Liver (tissue), 9 donors: ENCODE measurements around the gene RAB6C. TPM values are rescaled to one million over a fixed set of nuclear protein-coding genes. Genes with fewer than 3 reads are reported as not detected.
"Not testable (repeated sequence)": the region's sequence is repeated elsewhere in the genome, so short reads cannot be mapped to it uniquely, and the experiment has no call there.

Experiments used
- DNase-seq: peaks from one replicate; pipeline ENCODE4 v3.0.0-alpha.2; 2017; ENCODE audit warnings: low spot score
- H3K27ac ChIP-seq, 2 donors: one replicate each; pipeline ENCODE4 v1.7.0; 2013; ENCODE audit warnings: inconsistent platforms in 2 of 2, low read length in 2 of 2, control low read depth in 1 of 2, low read depth in 1 of 2, mild to moderate bottlenecking in 1 of 2
- H3K27me3 ChIP-seq, 4 donors: one replicate each; pipeline versions ENCODE4 v1.6.1 to v1.7.0; 2013; ENCODE audit warnings: low read length in 3 of 4, inconsistent platforms in 1 of 4, mild to moderate bottlenecking in 1 of 4, moderate library complexity in 1 of 4; ENCODE audit not compliant: control insufficient read depth in 4 of 4, insufficient read depth in 4 of 4
- H3K36me3 ChIP-seq, 4 donors: one replicate each; pipeline versions ENCODE4 v1.6.1 to v1.7.0; 2013; ENCODE audit warnings: low read length in 3 of 4, mild to moderate bottlenecking in 3 of 4, low read depth in 1 of 4, moderate library complexity in 1 of 4; ENCODE audit not compliant: control insufficient read depth in 4 of 4, insufficient read depth in 3 of 4
- H3K4me1 ChIP-seq, 4 donors: one replicate each; pipeline versions ENCODE4 v1.6.1 to v1.7.0; 2013; ENCODE audit warnings: low read length in 3 of 4, mild to moderate bottlenecking in 3 of 4, moderate library complexity in 1 of 4; ENCODE audit not compliant: control insufficient read depth in 4 of 4, insufficient read depth in 4 of 4
- H3K4me3 ChIP-seq, 3 donors: one replicate each; pipeline versions ENCODE4 v1.6.1 to v1.7.0; 2013; ENCODE audit warnings: low read length in 3 of 3, control low read depth in 1 of 3, low read depth in 1 of 3, mild to moderate bottlenecking in 1 of 3
- H3K9ac ChIP-seq, 2 donors: one replicate each; pipeline ENCODE4 v1.7.0; 2013; ENCODE audit warnings: low read length in 2 of 2, mild to moderate bottlenecking in 2 of 2, moderate library complexity in 2 of 2, control low read depth in 1 of 2, low read depth in 1 of 2
- H3K9me3 ChIP-seq, 4 donors: one replicate each; pipeline versions ENCODE4 v1.6.1 to v1.7.0; 2013; ENCODE audit warnings: low read length in 3 of 4; ENCODE audit not compliant: control insufficient read depth in 4 of 4
- EGR1 ChIP-seq, 2 donors: IDR thresholded peaks; 2 replicates each; pipeline ENCODE4 v1.6.1; 2016 to 2018; ENCODE audit warnings: antibody characterized with exemption in 2 of 2, low read depth in 2 of 2
- FOXA2 ChIP-seq: IDR thresholded peaks from 2 replicates; pipeline ENCODE4 v1.6.1; 2016; ENCODE audit warnings: antibody characterized with exemption
- GABPA ChIP-seq, 2 donors: IDR thresholded peaks in 1 of 2; conservative IDR thresholded peaks in 1 of 2; 2 replicates each; pipeline ENCODE4 v1.6.1; 2016; ENCODE audit warnings: antibody characterized with exemption in 2 of 2, mild to moderate bottlenecking in 1 of 2, moderate library complexity in 1 of 2
- HNF4A ChIP-seq, 2 donors: conservative IDR thresholded peaks; 2 replicates each; pipeline ENCODE4 v1.6.1; 2016; ENCODE audit warnings: antibody characterized with exemption in 2 of 2, mild to moderate bottlenecking in 2 of 2
- HNF4G ChIP-seq: IDR thresholded peaks from 2 replicates; pipeline ENCODE4 v1.6.1; 2016; ENCODE audit warnings: antibody characterized with exemption
- JUND ChIP-seq, 2 donors: IDR thresholded peaks; 2 replicates each; pipeline ENCODE4 v1.6.1; 2016; ENCODE audit warnings: antibody characterized with exemption in 2 of 2
- NR2F2 ChIP-seq: IDR thresholded peaks from 2 replicates; pipeline ENCODE4 v1.6.1; 2016; ENCODE audit warnings: antibody characterized with exemption
- RAD21 ChIP-seq, 2 donors: IDR thresholded peaks; 2 replicates each; pipeline ENCODE4 v1.6.1; 2016; ENCODE audit warnings: antibody characterized with exemption in 2 of 2, mild to moderate bottlenecking in 2 of 2
- RXRA ChIP-seq, 2 donors: IDR thresholded peaks; 2 replicates each; pipeline ENCODE4 v1.6.1; 2017 to 2018; ENCODE audit warnings: antibody characterized with exemption in 2 of 2, mild to moderate bottlenecking in 1 of 2
- SP1 ChIP-seq: IDR thresholded peaks from 2 replicates; pipeline ENCODE4 v1.6.1; 2018; ENCODE audit warnings: antibody characterized with exemption, mild to moderate bottlenecking
- TAF1 ChIP-seq: conservative IDR thresholded peaks from 2 replicates; pipeline ENCODE4 v1.6.1; 2016; ENCODE audit warnings: antibody characterized with exemption, mild to moderate bottlenecking
- YY1 ChIP-seq: IDR thresholded peaks from 2 replicates; pipeline ENCODE4 v1.6.1; 2016; ENCODE audit warnings: antibody characterized with exemption, mild to moderate bottlenecking
- WGBS: extraction: QIAGEN DNeasy Blood & Tissue Kit; methylation state at CpG from one replicate; pipeline ENCODE4 v1.1.7; 2013; 5-methylcytosine and 5-hydroxymethylcytosine counted together
- polyA plus RNA-seq, 2 donors: library from polyadenylated mRNA; stranded (reverse) in 1 of 2; unstranded in 1 of 2; fragments of 200-250 nt in 1 of 2; fragments of >200 nt in 1 of 2; fragmentation: Nextera tagmentation in 1 of 2; extraction: Ambion mirVana in 1 of 2; gene quantifications; one replicate each; pipeline versions ENCODE4 v1.2.1 to v1.2.3, GENCODE V29; 2013 to 2015
- total RNA-seq, 2 donors: library from RNA; depleted of rRNA; stranded (reverse); fragments of >200 nt; gene quantifications; one replicate each; pipeline ENCODE4 v1.2.3, GENCODE V29; 2014
- TF ChIP-seq, protein P1 (sequence below): IDR thresholded peaks from 2 replicates; pipeline ENCODE4 v1.6.1; 2016; ENCODE audit warnings: antibody characterized with exemption, mild to moderate bottlenecking
- TF ChIP-seq, protein P2 (sequence below): IDR thresholded peaks from 2 replicates; pipeline ENCODE4 v1.6.1; 2016; ENCODE audit warnings: antibody characterized with exemption
- TF ChIP-seq, protein P3 (sequence below): fragments of 150-350 bp; IDR thresholded peaks from 2 replicates; pipeline ENCODE4 v1.5.1; 2017; ENCODE audit warnings: improper control_type of control experiment, low read depth, low read length; ENCODE audit not compliant: missing input control
- TF ChIP-seq, protein P4 (sequence below): IDR thresholded peaks from 2 replicates; pipeline ENCODE4 v1.6.1; 2016; ENCODE audit warnings: antibody characterized with exemption
- TF ChIP-seq, protein P5 (sequence below): IDR thresholded peaks from 2 replicates; pipeline ENCODE4 v1.6.1; 2016; ENCODE audit warnings: antibody characterized with exemption
- donor health status: healthy.
- donor health status: healthy.
- donor health status: healthy.
- donor health status: healthy.
- donor health status: healthy.

Gene RAB6C
- under 1 TPM in 1 of 2 donors, not detected in 1; 0.08 TPM for total RNA-seq
- polyA plus RNA-seq = under 1 TPM in 1 of 2 donors, not detected in 1; 0.02 TPM

DNA sequence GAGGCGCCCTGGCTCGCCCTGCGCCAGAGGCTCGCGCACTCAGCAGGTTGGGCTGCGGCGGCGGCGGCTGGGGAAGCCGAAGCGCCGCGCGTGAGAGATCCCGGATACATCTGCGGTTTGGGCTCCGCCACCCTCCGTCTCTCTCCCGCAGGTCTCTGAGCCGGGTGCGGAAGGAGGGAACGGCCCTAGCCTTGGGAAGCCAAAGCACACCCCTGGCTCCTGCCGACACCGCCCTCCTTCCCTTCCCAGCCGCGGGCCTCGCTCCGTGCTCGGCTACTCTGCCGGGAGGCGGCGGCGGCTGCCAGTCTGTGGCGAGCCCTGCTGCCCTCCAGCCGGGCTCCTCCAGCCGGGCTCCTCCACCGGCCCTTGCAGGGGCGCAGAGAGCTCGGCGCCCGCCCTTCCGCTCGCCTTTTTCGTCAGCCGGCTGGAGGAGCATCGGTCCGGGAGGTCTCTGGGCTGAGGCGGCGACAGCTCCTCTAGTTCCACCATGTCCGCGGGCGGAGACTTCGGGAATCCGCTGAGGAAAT lies at the start of gene RAB6C:
Gene RAB6C, plus strand, starts transcription at position 38 of the 527 bp plus-strand sequence. Its CDS starts 450 bp downstream, at position 488.
- not testable (repeated sequence) for H3K9me3 ChIP-seq, DNase-seq, H3K27ac ChIP-seq, H3K4me1 ChIP-seq, H3K36me3 ChIP-seq, H3K27me3 ChIP-seq, H3K9ac ChIP-seq
- peak within 1 kb of the TSS in 1 of 3 donors; percentile 29 for H3K4me3 ChIP-seq
- 4% methylated on average over 54 of the region's 54 CpGs for WGBS

DNA sequence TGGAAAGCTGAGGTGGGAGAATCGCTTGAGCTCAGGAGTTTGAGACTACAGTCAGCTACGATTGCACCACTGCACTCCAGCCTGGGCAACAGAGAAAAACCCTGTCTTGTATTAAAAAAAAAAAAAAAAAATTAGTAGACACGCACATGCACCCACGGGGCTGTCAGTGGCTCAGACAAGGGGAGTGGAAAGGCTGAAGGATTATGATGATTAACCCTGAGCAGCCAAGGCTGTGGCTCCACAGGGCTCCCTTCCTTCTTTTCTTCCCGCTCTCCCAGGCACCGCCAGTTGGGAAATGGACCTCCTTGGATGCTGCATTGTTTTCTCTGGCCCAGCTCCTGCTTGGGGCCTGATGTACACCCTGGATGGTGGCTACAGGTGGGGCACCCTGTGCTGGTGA lies 49.0 kb upstream of the RAB6C start:
- Histone ChIP-seq H3K9ac (no peak overlapping the region), H3K4me3 (no peak overlapping the region), H3K4me1 (no peaks in the 10 kb centered on the region), H3K27ac (no peak overlapping the region), H3K27me3 (peaks cover 0 to 4% (median under 1%) of the 10 kb centered on the region in 4 donors), H3K36me3 (no peaks in the 10 kb centered on the region), H3K9me3 (no peaks in the 10 kb centered on the region)
- WGBS = 62% methylated on average over 6 of the region's 6 CpGs
- no peak for DNase-seq
- TF ChIP-seq, protein P1, sequence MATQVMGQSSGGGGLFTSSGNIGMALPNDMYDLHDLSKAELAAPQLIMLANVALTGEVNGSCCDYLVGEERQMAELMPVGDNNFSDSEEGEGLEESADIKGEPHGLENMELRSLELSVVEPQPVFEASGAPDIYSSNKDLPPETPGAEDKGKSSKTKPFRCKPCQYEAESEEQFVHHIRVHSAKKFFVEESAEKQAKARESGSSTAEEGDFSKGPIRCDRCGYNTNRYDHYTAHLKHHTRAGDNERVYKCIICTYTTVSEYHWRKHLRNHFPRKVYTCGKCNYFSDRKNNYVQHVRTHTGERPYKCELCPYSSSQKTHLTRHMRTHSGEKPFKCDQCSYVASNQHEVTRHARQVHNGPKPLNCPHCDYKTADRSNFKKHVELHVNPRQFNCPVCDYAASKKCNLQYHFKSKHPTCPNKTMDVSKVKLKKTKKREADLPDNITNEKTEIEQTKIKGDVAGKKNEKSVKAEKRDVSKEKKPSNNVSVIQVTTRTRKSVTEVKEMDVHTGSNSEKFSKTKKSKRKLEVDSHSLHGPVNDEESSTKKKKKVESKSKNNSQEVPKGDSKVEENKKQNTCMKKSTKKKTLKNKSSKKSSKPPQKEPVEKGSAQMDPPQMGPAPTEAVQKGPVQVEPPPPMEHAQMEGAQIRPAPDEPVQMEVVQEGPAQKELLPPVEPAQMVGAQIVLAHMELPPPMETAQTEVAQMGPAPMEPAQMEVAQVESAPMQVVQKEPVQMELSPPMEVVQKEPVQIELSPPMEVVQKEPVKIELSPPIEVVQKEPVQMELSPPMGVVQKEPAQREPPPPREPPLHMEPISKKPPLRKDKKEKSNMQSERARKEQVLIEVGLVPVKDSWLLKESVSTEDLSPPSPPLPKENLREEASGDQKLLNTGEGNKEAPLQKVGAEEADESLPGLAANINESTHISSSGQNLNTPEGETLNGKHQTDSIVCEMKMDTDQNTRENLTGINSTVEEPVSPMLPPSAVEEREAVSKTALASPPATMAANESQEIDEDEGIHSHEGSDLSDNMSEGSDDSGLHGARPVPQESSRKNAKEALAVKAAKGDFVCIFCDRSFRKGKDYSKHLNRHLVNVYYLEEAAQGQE = no peak
- no peak for TF ChIP-seq NR2F2
- TF ChIP-seq, protein P2, sequence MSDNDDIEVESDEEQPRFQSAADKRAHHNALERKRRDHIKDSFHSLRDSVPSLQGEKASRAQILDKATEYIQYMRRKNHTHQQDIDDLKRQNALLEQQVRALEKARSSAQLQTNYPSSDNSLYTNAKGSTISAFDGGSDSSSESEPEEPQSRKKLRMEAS = no peak
- TF ChIP-seq, protein P3, sequence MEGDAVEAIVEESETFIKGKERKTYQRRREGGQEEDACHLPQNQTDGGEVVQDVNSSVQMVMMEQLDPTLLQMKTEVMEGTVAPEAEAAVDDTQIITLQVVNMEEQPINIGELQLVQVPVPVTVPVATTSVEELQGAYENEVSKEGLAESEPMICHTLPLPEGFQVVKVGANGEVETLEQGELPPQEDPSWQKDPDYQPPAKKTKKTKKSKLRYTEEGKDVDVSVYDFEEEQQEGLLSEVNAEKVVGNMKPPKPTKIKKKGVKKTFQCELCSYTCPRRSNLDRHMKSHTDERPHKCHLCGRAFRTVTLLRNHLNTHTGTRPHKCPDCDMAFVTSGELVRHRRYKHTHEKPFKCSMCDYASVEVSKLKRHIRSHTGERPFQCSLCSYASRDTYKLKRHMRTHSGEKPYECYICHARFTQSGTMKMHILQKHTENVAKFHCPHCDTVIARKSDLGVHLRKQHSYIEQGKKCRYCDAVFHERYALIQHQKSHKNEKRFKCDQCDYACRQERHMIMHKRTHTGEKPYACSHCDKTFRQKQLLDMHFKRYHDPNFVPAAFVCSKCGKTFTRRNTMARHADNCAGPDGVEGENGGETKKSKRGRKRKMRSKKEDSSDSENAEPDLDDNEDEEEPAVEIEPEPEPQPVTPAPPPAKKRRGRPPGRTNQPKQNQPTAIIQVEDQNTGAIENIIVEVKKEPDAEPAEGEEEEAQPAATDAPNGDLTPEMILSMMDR = no peak
- no peak for TF ChIP-seq GABPA (IDR thresholded peaks at IDR 0.05 in 1 of 2, conservative IDR thresholded peaks at IDR 0.05 in 1 of 2)
- no peak for TF ChIP-seq JUND (IDR thresholded peaks at IDR 0.05)
- no peak for TF ChIP-seq RXRA (IDR thresholded peaks at IDR 0.05)
- no peak for TF ChIP-seq HNF4G
- no peak for TF ChIP-seq RAD21 (IDR thresholded peaks at IDR 0.05)
- TF ChIP-seq, protein P4, sequence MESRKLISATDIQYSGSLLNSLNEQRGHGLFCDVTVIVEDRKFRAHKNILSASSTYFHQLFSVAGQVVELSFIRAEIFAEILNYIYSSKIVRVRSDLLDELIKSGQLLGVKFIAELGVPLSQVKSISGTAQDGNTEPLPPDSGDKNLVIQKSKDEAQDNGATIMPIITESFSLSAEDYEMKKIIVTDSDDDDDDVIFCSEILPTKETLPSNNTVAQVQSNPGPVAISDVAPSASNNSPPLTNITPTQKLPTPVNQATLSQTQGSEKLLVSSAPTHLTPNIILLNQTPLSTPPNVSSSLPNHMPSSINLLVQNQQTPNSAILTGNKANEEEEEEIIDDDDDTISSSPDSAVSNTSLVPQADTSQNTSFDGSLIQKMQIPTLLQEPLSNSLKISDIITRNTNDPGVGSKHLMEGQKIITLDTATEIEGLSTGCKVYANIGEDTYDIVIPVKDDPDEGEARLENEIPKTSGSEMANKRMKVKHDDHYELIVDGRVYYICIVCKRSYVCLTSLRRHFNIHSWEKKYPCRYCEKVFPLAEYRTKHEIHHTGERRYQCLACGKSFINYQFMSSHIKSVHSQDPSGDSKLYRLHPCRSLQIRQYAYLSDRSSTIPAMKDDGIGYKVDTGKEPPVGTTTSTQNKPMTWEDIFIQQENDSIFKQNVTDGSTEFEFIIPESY = no peak
- TF ChIP-seq YY1 = no peak
- TF ChIP-seq HNF4A (conservative IDR thresholded peaks at IDR 0.05) = no peak
- TF ChIP-seq EGR1 (IDR thresholded peaks at IDR 0.05; ENCODE audit: low read depth in 2 of 2) = no peak
- TF ChIP-seq, protein P5, sequence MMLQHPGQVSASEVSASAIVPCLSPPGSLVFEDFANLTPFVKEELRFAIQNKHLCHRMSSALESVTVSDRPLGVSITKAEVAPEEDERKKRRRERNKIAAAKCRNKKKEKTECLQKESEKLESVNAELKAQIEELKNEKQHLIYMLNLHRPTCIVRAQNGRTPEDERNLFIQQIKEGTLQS = no peak
- TF ChIP-seq TAF1 = no peak
- no peak for TF ChIP-seq SP1
- no peak for TF ChIP-seq FOXA2

DNA sequence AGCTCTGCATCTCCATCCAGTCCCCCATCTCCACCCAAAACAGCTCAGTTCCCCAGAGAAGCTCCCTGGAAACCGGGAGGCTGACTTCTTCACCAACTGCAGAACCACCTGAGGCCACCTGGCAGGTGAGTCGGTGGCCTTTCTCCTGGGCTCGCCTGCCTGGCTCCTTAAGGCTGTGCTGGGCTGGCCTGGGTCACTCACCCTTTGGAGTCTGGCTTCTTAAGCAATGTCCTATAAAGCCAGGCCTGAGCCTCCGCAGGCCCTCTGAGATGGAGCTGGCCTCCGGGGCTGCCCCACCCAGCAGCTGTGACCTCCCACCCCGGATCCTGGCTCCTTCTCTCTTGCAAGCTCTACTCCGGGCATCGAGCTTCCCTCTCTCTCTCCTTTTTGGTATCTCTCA lies 46.1 kb upstream of the RAB6C start:
- not testable (repeated sequence) for H3K27ac ChIP-seq, DNase-seq, H3K4me1 ChIP-seq, H3K9me3 ChIP-seq, H3K27me3 ChIP-seq, H3K36me3 ChIP-seq, H3K9ac ChIP-seq, H3K4me3 ChIP-seq
- 39% methylated on average over 8 of the region's 8 CpGs for WGBS
